Body of pancreas (tissue), 4 donors: Measurements from ENCODE around the gene INTS6L. TPM values are rescaled to one million over a fixed set of nuclear protein-coding genes. Genes with fewer than 3 reads are reported as not detected.

Experiments used
- ATAC-seq: fragments of 150-250 bp; one replicate; pipeline ENCODE4 v1.9.1; 2016
- DNase-seq, 4 donors: peaks; one replicate each; pipeline ENCODE4 v3.0.0-alpha.2; 2019
- H3K27ac ChIP-seq, 4 donors: fragments of 200-600 bp; sonication (generic); 1 replicate in 3 of 4; 2 replicates in 1 of 4; pipeline versions ENCODE4 v1.5.1 to v1.6.1; 2016 to 2019; ENCODE audit warnings: mild to moderate bottlenecking in 1 of 4, mixed read lengths in 1 of 4, moderate library complexity in 1 of 4
- H3K27me3 ChIP-seq, 2 donors: fragments of 200-600 bp; sonication (generic); one replicate each; pipeline ENCODE4 v1.6.0; 2016; ENCODE audit warnings: mild to moderate bottlenecking in 1 of 2
- H3K36me3 ChIP-seq, 2 donors: fragments of 200-600 bp; sonication (generic); replicated peaks in 1 of 2; 2 replicates each; pipeline ENCODE4 v1.5.1; 2016; ENCODE audit warnings: low read depth in 2 of 2; ENCODE audit not compliant: insufficient read depth in 1 of 2
- H3K4me1 ChIP-seq: fragments of 200-600 bp; sonication (generic); one replicate; pipeline ENCODE4 v1.6.0; 2016
- H3K4me3 ChIP-seq, 2 donors: fragments of 200-600 bp; sonication (generic); 1 replicate in 1 of 2; 2 replicates in 1 of 2; pipeline ENCODE4 v1.5.1; 2016 to 2019
- H3K9me3 ChIP-seq, 3 donors: fragments of 200-600 bp; sonication (generic); 1 replicate in 2 of 3; 2 replicates in 1 of 3; pipeline ENCODE4 v1.5.1; 2016
- POLR2A ChIP-seq, 3 donors: fragments of 450-650 bp; IDR thresholded peaks; one replicate each; pipeline ENCODE4 v1.6.1; 2016; ENCODE audit warnings: antibody characterized with exemption in 3 of 3, mild to moderate bottlenecking in 2 of 3
- WGBS, 2 donors: methylation state at CpG; one replicate each; pipeline ENCODE4 v1.1.5; 2017; 5-methylcytosine and 5-hydroxymethylcytosine counted together
- intact Hi-C: fragments of 100-400 bp; cut with DNase I; formaldehyde crosslinking; loops from one replicate; pipeline ENCODE4 v1.15.1; 2023
- total RNA-seq, 2 donors: library from RNA; depleted of rRNA; stranded (reverse); fragments of >200 nt; gene quantifications; one replicate each; pipeline ENCODE4 v1.1.0, GENCODE V29; 2016
- TF ChIP-seq, protein P1 (sequence below), 7 experiments: fragments of 450-650 bp in 4 of 7; fragments of 200-600 bp in 3 of 7; sonication (generic) in 3 of 7; IDR thresholded peaks; one replicate each; pipeline ENCODE4 v1.5.1; 2016 to 2019; ENCODE audit warnings: antibody characterized with exemption in 7 of 7

Gene INTS6L
- total RNA-seq, 2 donors from 2014 or later = 4.7 to 6.9 TPM

DNA sequence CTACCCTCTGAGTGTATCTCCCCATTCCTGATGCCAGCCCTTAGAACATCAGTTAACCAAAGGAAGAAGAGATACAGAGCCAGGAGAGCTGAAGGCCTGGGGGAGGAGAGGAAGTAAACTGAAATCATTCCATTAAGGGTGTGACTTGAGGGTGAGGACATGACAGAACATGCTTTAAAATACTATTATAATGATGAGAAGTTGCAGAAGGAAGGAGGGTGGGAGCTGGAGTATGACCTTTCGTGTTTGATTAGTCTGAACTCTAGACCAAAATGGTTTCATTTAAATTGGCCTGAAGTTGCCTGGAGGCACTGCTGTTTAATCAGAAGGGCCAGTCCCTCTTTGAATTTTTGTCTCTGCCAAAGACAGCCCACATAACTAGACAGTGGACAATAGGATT is 11.4 kb downstream of the INTS6L start:
- Histone ChIP-seq H3K36me3 (no peaks in the 10 kb centered on the region), H3K27ac (no peak overlapping the region), H3K27me3 (no peaks in the 10 kb centered on the region), H3K4me1 (no peaks in the 10 kb centered on the region), H3K9me3 (no peaks in the 10 kb centered on the region), H3K4me3 (no peak overlapping the region)
- ATAC-seq = no peak
- intact Hi-C loops = no loop called here
- no peak for DNase-seq
- TF ChIP-seq POLR2A (IDR thresholded peaks at IDR 0.05) = no peak
- TF ChIP-seq, protein P1, sequence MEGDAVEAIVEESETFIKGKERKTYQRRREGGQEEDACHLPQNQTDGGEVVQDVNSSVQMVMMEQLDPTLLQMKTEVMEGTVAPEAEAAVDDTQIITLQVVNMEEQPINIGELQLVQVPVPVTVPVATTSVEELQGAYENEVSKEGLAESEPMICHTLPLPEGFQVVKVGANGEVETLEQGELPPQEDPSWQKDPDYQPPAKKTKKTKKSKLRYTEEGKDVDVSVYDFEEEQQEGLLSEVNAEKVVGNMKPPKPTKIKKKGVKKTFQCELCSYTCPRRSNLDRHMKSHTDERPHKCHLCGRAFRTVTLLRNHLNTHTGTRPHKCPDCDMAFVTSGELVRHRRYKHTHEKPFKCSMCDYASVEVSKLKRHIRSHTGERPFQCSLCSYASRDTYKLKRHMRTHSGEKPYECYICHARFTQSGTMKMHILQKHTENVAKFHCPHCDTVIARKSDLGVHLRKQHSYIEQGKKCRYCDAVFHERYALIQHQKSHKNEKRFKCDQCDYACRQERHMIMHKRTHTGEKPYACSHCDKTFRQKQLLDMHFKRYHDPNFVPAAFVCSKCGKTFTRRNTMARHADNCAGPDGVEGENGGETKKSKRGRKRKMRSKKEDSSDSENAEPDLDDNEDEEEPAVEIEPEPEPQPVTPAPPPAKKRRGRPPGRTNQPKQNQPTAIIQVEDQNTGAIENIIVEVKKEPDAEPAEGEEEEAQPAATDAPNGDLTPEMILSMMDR (IDR thresholded peaks at IDR 0.05) = no peak
- WGBS, 2 donors = 75 to 93% methylated on average over 1 of the region's 1 CpG

DNA sequence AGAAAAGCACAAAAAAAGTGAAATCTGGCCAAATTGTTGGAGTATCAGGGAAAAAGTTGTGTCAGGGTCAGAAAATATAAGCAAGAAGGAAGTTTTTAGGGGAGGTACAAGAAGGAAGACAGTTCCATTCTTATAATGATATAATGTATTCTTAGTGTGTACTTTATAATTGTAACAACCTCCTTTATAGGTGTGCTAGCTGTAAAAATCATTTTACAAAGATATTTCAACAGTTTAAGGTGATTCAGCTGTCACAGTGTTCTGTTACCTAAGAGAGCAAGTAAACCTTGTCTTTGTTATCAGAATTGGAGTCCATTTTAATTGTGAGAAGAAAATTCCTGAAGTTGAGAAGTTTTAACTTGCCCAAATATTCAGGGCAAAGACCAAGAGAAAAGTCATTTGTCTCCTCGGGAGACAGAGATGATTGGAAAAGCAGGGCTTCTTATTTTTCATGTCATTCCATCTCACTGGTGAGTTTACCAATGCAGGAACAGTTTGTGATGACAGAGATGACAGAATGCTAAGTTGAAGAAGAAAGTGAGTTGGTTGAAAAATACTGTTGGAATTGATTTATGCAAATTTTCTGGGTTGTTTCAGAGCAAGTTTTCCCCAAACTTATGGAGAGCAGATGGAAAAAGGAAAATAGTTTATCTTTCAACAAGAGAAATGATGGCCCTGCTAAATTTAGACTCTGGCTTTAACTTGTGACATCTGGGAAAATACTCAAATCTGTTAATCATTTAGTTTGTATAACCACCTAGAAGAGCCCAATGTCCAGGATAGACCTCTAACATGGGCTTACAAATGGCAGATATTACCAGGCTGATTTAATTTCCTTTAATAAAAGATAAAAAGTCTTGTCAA is 14.8 kb downstream of the INTS6L start:
- Histone ChIP-seq H3K4me3 (no peak overlapping the region), H3K4me1 (no peaks in the 10 kb centered on the region), H3K27me3 (no peaks in the 10 kb centered on the region), H3K36me3 (no peaks in the 10 kb centered on the region), H3K9me3 (no peaks in the 10 kb centered on the region), H3K27ac (no peak overlapping the region)
- WGBS, 2 donors = 58 to 86% methylated on average over 1 of the region's 1 CpG
- ATAC-seq = no peak
- TF ChIP-seq, protein P1 (IDR thresholded peaks at IDR 0.05) = no peak
- TF ChIP-seq POLR2A (IDR thresholded peaks at IDR 0.05) = no peak
- no peak for DNase-seq
- intact Hi-C loops = no loop called here

GRCh38 chrX:135536877-135537276 is 16.4 kb downstream of the INTS6L start:
- H3K4me3 ChIP-seq = no peak overlapping the region

GRCh38 chrX:135541351-135541750 is 20.9 kb downstream of the INTS6L start:
- Histone ChIP-seq H3K4me1 (peaks cover 6% of the 10 kb centered on the region), H3K9me3 (no peaks in the 10 kb centered on the region), H3K27ac (no peak overlapping the region), H3K36me3 (no peaks in the 10 kb centered on the region), H3K4me3 (no peak overlapping the region), H3K27me3 (no peaks in the 10 kb centered on the region)
- intact Hi-C loops = no loop called here
- TF ChIP-seq POLR2A (IDR thresholded peaks at IDR 0.05) = no peak
- TF ChIP-seq, protein P1 (IDR thresholded peaks at IDR 0.05) = no peak
- WGBS, 2 donors = 74 to 82% methylated on average over 1 of the region's 1 CpG
- DNase-seq (no peak), ATAC-seq (no peak)

More at GRCh38 chrX:135536877-135537276, 16.4 kb downstream of the INTS6L start:
- Histone ChIP-seq H3K9me3 (no peaks in the 10 kb centered on the region), H3K36me3 (no peaks in the 10 kb centered on the region), H3K27me3 (no peaks in the 10 kb centered on the region), H3K27ac (no peak overlapping the region), H3K4me1 (no peaks in the 10 kb centered on the region)
- intact Hi-C loops = no loop called here
- ATAC-seq (no peak), DNase-seq (no peak)
- no peak for TF ChIP-seq POLR2A (IDR thresholded peaks at IDR 0.05)
- TF ChIP-seq, protein P1 (IDR thresholded peaks at IDR 0.05) = no peak

GRCh38 chrX:135543172-135543571 is 22.7 kb downstream of the INTS6L start:
- intact Hi-C loops = no loop called here

More at GRCh38 chrX:135543172-135543571, 22.7 kb downstream of the INTS6L start:
- H3K9me3 ChIP-seq = no peaks in the 10 kb centered on the region
- no peak for TF ChIP-seq POLR2A (IDR thresholded peaks at IDR 0.05)
- TF ChIP-seq, protein P1 (IDR thresholded peaks at IDR 0.05) = no peak
- WGBS, 2 donors = 80 to 88% methylated on average over 1 of the region's 1 CpG
- ATAC-seq (no peak), DNase-seq (no peak)
- H3K36me3 ChIP-seq = no peaks in the 10 kb centered on the region
- H3K4me3 ChIP-seq = no peak overlapping the region
- H3K27ac ChIP-seq = no peak overlapping the region
- H3K4me1 ChIP-seq = peaks cover 6% of the 10 kb centered on the region
- no peaks in the 10 kb centered on the region for H3K27me3 ChIP-seq
